ENCODE measurements around the gene COX5B.

DNA sequence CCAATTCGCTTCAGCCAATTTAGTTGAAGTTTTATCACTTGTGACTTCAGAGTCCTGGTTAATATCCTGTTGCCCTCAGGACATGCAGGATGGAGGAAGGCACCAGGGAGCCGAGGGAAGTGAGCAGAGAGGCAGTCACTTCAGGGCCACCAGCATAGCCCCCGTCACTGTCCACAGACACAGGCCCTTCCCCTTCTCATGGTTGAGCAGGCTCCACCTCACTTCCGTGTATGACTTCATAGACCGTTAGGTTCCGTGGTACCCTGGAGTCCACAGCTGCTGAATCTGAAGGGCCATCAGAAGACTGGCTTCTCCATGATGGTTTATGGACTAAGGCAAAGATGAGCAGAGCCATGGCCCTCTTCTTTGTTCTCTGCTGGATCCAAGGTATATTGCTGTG lies 23.6 kb downstream of the COX5B start, which contains the start of gene C2orf92:
- TF ChIP-seq HDAC3 (IDR thresholded peaks at IDR 0.05; ENCODE audit: borderline replicate concordance, partially characterized antibody) (no peak), TBL1XR1 (IDR thresholded peaks at IDR 0.05; ENCODE audit: low read length in 2 of 2) (no peak), CHD4 (IDR thresholded peaks at IDR 0.05; ENCODE audit: insufficient read depth, insufficient replicate concordance, low read depth, low read length, poor library complexity, severe bottlenecking) (no peak), JUND (IDR thresholded peaks at IDR 0.05; ENCODE audit: borderline replicate concordance, low read depth, low read length) (no peak), JUND (tag; IDR thresholded peaks at IDR 0.05; ENCODE audit: borderline replicate concordance, low read depth, low read length) (no peak), POLR2A (conservative IDR thresholded peaks at IDR 0.05) (no peak), ZBTB7A (IDR thresholded peaks at IDR 0.05; ENCODE audit: borderline replicate concordance, control insufficient read depth, low read depth, low read length) (no peak), SMAD1 (IDR thresholded peaks at IDR 0.05; ENCODE audit: low read depth, low read length, partially characterized antibody) (no peak), SMARCA4 (IDR thresholded peaks at IDR 0.05) (no peak), YY1 (IDR thresholded peaks at IDR 0.05; ENCODE audit: borderline replicate concordance in 1 of 3, control insufficient read depth in 1 of 3, extremely low read depth in 1 of 3, insufficient read depth in 3 of 3, insufficient read length in 1 of 3, insufficient replicate concordance in 2 of 3, low read depth in 1 of 3, low read length in 2 of 3) (no peak)
- TF ChIP-seq, protein P1, sequence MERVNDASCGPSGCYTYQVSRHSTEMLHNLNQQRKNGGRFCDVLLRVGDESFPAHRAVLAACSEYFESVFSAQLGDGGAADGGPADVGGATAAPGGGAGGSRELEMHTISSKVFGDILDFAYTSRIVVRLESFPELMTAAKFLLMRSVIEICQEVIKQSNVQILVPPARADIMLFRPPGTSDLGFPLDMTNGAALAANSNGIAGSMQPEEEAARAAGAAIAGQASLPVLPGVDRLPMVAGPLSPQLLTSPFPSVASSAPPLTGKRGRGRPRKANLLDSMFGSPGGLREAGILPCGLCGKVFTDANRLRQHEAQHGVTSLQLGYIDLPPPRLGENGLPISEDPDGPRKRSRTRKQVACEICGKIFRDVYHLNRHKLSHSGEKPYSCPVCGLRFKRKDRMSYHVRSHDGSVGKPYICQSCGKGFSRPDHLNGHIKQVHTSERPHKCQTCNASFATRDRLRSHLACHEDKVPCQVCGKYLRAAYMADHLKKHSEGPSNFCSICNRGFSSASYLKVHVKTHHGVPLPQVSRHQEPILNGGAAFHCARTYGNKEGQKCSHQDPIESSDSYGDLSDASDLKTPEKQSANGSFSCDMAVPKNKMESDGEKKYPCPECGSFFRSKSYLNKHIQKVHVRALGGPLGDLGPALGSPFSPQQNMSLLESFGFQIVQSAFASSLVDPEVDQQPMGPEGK (CRISPR knock-in tag; IDR thresholded peaks at IDR 0.05; ENCODE audit: borderline replicate concordance), result no peak

All from K562 (cell line).